Lung (tissue), 12 donors: Measurements from ENCODE around the gene FOXC1. TPM values are rescaled to one million over a fixed set of nuclear protein-coding genes. Genes with fewer than 3 reads are reported as not detected.
A peak's percentile ranks its signal among the peaks of the same experiment; 100 is the strongest.

Source experiments
- ATAC-seq: fragments of 200-7000 bp; cut with Tn5 transposase; one replicate; pipeline ENCODE4 v1.9.1; 2020; ENCODE audit warnings: moderate number of reproducible peaks; ENCODE audit not compliant: insufficient read depth, low FRiP score
- DNase-seq, 3 donors: peaks; one replicate each; pipeline ENCODE4 v3.0.0-alpha.2; 2013 to 2017
- H3K27ac ChIP-seq, 2 donors: one replicate each; pipeline ENCODE4 v1.5.1; 2013; ENCODE audit warnings: mild to moderate bottlenecking in 2 of 2, moderate library complexity in 2 of 2, control low read depth in 1 of 2, inconsistent platforms in 1 of 2, low read depth in 1 of 2, low read length in 1 of 2
- H3K27me3 ChIP-seq, 3 donors: one replicate each; pipeline ENCODE4 v1.5.1; 2013; ENCODE audit warnings: low read length in 2 of 3; ENCODE audit not compliant: control insufficient read depth in 3 of 3, insufficient read depth in 3 of 3
- H3K36me3 ChIP-seq, 4 donors: one replicate each; pipeline ENCODE4 v1.5.1; 2013; ENCODE audit warnings: low read length in 4 of 4, mild to moderate bottlenecking in 1 of 4, moderate library complexity in 1 of 4; ENCODE audit not compliant: control insufficient read depth in 4 of 4, insufficient read depth in 4 of 4
- H3K4me1 ChIP-seq, 5 donors: one replicate each; pipeline ENCODE4 v1.5.1; 2013; ENCODE audit warnings: low read length in 5 of 5, mild to moderate bottlenecking in 2 of 5, moderate library complexity in 1 of 5; ENCODE audit not compliant: control insufficient read depth in 5 of 5, insufficient read depth in 5 of 5
- H3K4me3 ChIP-seq: one replicate; pipeline ENCODE4 v1.5.1; 2013; ENCODE audit warnings: mild to moderate bottlenecking, control low read depth, moderate library complexity
- H3K9ac ChIP-seq, 2 donors: one replicate each; pipeline ENCODE4 v1.5.1; 2013; ENCODE audit warnings: low read length in 2 of 2, control low read depth in 1 of 2; ENCODE audit not compliant: insufficient read depth in 1 of 2
- H3K9me3 ChIP-seq, 4 donors: one replicate each; pipeline ENCODE4 v1.5.1; 2013; ENCODE audit warnings: low read length in 3 of 4, mild to moderate bottlenecking in 1 of 4, moderate library complexity in 1 of 4; ENCODE audit not compliant: control insufficient read depth in 4 of 4, insufficient read depth in 3 of 4
- WGBS, 2 donors: extraction: QIAGEN DNeasy Blood & Tissue Kit; methylation state at CpG; one replicate each; pipeline ENCODE4 v1.1.7; 2013; 5-methylcytosine and 5-hydroxymethylcytosine counted together
- polyA plus RNA-seq, 2 donors: library from polyadenylated mRNA; stranded (reverse); fragments of 200-250 nt; gene quantifications; one replicate each; pipeline ENCODE4 v1.2.1, GENCODE V29; 2013
- total RNA-seq, 2 donors: library from RNA; depleted of rRNA in 1 of 2; stranded (reverse); fragments of >200 nt in 1 of 2; gene quantifications; one replicate each; pipeline ENCODE4 v1.2.1, GENCODE V29; 2014 to 2021
- TF ChIP-seq, protein P1 (sequence below): IDR thresholded peaks from 2 replicates; pipeline ENCODE4 v1.5.1; 2012; ENCODE audit warnings: mild to moderate bottlenecking; ENCODE audit errors: control extremely low read depth, extremely low read depth
- donor health status: control.
- donor health status: control.
- donor health status: Bipolar disorder and iron deficiency.
- donor health status: healthy.
- donor health status: DM: yes; HTN: yes; CAD: no.

FOXC1 gene
- total and polyA plus RNA-seq, 4 donors = 1.4 to 6.2 (median 2.5) TPM

DNA sequence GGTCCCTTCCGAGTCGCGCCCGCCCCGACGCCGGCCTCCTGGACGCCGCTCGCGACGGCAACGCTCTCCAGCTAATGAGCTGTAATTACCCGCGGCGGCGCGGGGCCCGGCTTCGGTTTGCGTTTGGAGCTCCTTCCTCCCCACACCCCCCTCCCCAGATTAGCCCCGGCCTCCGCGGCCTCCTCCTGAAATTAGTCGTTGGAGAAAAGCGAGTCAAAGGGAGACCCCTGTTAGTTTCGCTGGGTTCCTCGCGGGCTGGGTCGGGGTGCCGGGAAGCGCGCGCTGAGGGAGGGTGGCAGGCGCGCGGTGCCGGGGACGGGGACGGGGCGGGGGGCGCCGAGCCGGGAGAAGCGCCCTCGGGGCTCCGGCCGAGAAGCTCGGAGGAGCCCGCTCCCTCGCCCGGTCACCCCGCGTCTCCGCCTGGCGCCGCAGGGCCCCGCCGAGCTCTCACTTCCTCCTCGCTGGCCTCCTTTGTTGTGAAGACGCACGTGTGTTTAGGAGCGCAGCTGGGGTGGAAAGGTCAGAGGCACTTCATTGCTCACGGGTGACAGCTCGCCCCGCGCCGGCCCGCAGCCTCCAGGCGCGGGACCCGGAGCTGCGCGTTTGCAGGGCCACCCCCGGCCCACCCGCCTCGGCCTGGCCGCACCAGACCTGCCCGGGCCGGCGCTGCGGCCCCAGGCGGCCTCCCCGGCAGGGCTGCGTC, 4.9 kb downstream of the FOXC1 start:
- TF ChIP-seq, protein P1, sequence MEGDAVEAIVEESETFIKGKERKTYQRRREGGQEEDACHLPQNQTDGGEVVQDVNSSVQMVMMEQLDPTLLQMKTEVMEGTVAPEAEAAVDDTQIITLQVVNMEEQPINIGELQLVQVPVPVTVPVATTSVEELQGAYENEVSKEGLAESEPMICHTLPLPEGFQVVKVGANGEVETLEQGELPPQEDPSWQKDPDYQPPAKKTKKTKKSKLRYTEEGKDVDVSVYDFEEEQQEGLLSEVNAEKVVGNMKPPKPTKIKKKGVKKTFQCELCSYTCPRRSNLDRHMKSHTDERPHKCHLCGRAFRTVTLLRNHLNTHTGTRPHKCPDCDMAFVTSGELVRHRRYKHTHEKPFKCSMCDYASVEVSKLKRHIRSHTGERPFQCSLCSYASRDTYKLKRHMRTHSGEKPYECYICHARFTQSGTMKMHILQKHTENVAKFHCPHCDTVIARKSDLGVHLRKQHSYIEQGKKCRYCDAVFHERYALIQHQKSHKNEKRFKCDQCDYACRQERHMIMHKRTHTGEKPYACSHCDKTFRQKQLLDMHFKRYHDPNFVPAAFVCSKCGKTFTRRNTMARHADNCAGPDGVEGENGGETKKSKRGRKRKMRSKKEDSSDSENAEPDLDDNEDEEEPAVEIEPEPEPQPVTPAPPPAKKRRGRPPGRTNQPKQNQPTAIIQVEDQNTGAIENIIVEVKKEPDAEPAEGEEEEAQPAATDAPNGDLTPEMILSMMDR = no peak
- H3K27ac ChIP-seq = no peak overlapping the region
- peaks cover 0 to 20% (median 5%) of the 10 kb centered on the region in 5 donors for H3K4me1 ChIP-seq
- ATAC-seq (no peak), DNase-seq (no peak)
- no peaks in the 10 kb centered on the region for H3K36me3 ChIP-seq
- H3K27me3 ChIP-seq = peaks cover 11 to 73% (median 57%) of the 10 kb centered on the region in 3 donors
- peaks cover 0 to 10% (median 0%) of the 10 kb centered on the region in 4 donors for H3K9me3 ChIP-seq
- H3K4me3 ChIP-seq = peak overlapping the region; percentile 30
- H3K9ac ChIP-seq = no peak overlapping the region
- 6 to 18% methylated on average over 71 to 85 of the region's 85 CpGs for WGBS, 2 donors

DNA sequence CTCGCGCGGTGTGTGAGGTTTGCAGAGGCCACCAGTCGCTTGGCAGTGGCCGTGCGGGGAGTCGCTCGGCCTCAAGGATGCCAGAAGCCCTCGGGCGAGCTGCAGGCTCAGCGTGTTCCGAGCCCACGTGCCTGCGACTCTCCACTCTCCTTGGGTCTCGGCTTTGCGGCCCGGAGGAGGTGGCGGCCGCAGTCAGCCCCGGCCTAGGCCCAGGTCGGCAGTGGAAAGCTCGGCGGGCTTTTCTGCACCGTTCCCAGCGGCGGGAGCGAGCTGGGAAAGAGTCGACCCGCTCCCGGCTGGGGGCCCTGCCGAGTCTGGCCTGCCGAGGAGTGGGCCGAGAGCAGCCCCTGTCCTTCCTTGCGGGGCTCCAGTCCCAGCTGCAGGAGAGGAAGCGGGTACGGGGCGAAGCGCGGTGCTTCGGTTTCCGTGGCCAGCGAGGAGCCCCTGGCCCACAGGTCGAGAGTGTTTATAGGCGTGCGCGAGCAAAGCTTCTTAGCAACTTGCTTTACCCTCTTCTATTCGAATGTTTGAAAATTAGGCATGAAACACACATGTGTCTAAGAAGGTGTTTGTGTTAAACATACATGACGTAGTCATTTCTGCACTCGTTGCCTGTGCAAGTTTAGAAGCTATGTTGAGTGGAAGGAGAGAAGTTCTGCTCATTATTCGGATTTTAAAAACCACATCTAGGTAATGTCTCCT, 5.6 kb downstream of the FOXC1 start:
- no peak for DNase-seq
- Histone ChIP-seq H3K4me3 (no peak overlapping the region), H3K9me3 (peaks cover 0 to 10% (median 0%) of the 10 kb centered on the region in 4 donors), H3K4me1 (peaks cover 0 to 20% (median 7%) of the 10 kb centered on the region in 5 donors), H3K27me3 (peaks cover 13 to 73% (median 60%) of the 10 kb centered on the region in 3 donors), H3K9ac (no peak overlapping the region), H3K36me3 (no peaks in the 10 kb centered on the region), H3K27ac (no peak overlapping the region)
- TF ChIP-seq, protein P1 = no peak
- ATAC-seq = no peak
- WGBS, 2 donors = 45 to 57% methylated on average over 50 of the region's 50 CpGs

DNA sequence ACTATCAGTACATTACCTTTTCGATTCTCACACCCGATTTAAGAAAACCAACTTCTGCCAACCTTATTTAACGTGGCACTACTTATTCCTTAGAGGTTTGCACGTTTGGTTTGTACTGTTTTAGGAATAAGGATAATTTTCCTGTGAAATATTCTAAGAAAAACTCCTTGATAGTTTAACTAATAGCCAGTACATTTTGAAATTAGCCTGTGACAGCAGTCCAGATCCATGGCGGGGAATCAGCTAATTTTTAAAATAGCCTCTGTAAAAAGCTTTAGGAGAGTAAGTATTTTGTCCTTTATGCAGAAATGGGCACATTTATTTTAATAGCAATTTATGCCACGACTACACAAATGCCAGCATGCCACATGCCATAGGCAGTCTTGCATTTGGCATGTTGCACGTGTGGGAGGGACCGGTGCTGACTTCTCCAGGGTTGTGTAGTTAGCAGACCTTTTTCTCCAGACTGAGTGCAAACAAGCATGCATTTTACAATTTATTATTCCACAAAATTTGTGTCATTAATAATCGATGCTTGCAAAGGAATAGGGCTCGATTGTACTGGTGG, 6.2 kb downstream of the FOXC1 start:
- WGBS, 2 donors = 91 to 95% methylated on average over 10 of the region's 10 CpGs
- H3K36me3 ChIP-seq = no peaks in the 10 kb centered on the region
- peaks cover 0 to 10% (median 0%) of the 10 kb centered on the region in 4 donors for H3K9me3 ChIP-seq
- DNase-seq (no peak), ATAC-seq (no peak)
- peaks cover 15 to 74% (median 63%) of the 10 kb centered on the region in 3 donors for H3K27me3 ChIP-seq
- no peak overlapping the region for H3K27ac ChIP-seq
- peaks cover 0 to 20% (median 7%) of the 10 kb centered on the region in 5 donors for H3K4me1 ChIP-seq
- TF ChIP-seq, protein P1 = no peak
- no peak overlapping the region for H3K9ac ChIP-seq
- H3K4me3 ChIP-seq = no peak overlapping the region
